ENCODE measurements around the gene ADRB2. TPM values are rescaled to one million over a fixed set of nuclear protein-coding genes. Genes with fewer than 3 reads are reported as not detected.

Gene ADRB2
- total and polyA plus RNA-seq, 2 of the 13 experiments (the other 11 are each of a cell fraction or from before 2014, with no cell fraction given): not detected

- intact Hi-C loops (cut with micrococcal nuclease; ENCODE audit: unreplicated experiment) (no loop called here), in situ Hi-C loops (cut with HindIII; ENCODE audit: extremely low pct_ligation_motif_present, low pct_unique_long_range_greater_than_20kb) (no loop called here)
- no peak for DNase-seq (ENCODE audit: low spot score)
- Histone ChIP-seq H3K4me3 (replicated peaks in 1 of 3; ENCODE audit: insufficient read depth in 1 of 3, low read depth in 2 of 3, low read length in 3 of 3) (no peak overlapping the region), H3K9ac (ENCODE audit: insufficient read depth, low read depth, low read length) (no peak overlapping the region), H4K20me1 (ENCODE audit: insufficient read depth, low read length) (no peaks in the 10 kb centered on the region), H3K36me3 (replicated peaks in 1 of 2; ENCODE audit: control insufficient read depth in 1 of 2, insufficient read depth in 2 of 2, low read length in 2 of 2) (no peaks in the 10 kb centered on the region), H3K4me1 (ENCODE audit: insufficient read depth, low read length) (no peaks in the 10 kb centered on the region), H3K27ac (ENCODE audit: extremely low read length, insufficient read depth, low read length) (no peak overlapping the region), H3K27me3 (ENCODE audit: control insufficient read depth in 1 of 2, insufficient read depth in 2 of 2, low read length in 2 of 2) (no peaks in the 10 kb centered on the region; a peak in 1 of 5 replicates), H3K4me2 (ENCODE audit: low read depth, low read length) (no peak overlapping the region), H3K79me2 (ENCODE audit: insufficient read depth, low read length) (no peaks in the 10 kb centered on the region), H2AFZ (ENCODE audit: low read length) (no peak overlapping the region), H3K9me3 (ENCODE audit: low read length) (no peaks in the 10 kb centered on the region)
- no peak for FAIRE-seq
- TF ChIP-seq THYN1 (CRISPR knock-in tag; IDR thresholded peaks at IDR 0.05; ENCODE audit: borderline replicate concordance, low read depth): no peak
- no peak for TF ChIP-seq ZNF589 (CRISPR knock-in tag; conservative IDR thresholded peaks at IDR 0.05)
- TF ChIP-seq ZNF569 (CRISPR knock-in tag; IDR thresholded peaks at IDR 0.05; ENCODE audit: borderline replicate concordance): no peak
- no peak for TF ChIP-seq ZNF160 (CRISPR knock-in tag; IDR thresholded peaks at IDR 0.05)
- no peak for TF ChIP-seq ZNF660 (CRISPR knock-in tag; IDR thresholded peaks at IDR 0.05; ENCODE audit: borderline replicate concordance, low read depth)
- no peak for TF ChIP-seq RBM22 (optimal IDR thresholded peaks at IDR 0.05; ENCODE audit: low read length)
- 39% methylated on average over 4 of the region's 4 CpGs for WGBS (ENCODE audit: low lambda C conversion rate)
- no peak for ATAC-seq
- ChIA-PET CTCF (ENCODE audit: low intra/inter-chr PET ratio, low total read pairs) (no interaction called here), POLR2A (no interaction called here)
- BruUV-seq (replicated peaks): no TSS peak
These were observed 19.9 kb upstream of the ADRB2 start for GRCh38 chr5:148806520-148806931.

- no TSS peak for BruUV-seq (replicated peaks)
- FAIRE-seq (no peak), DNase-seq (ENCODE audit: low spot score) (no peak), ATAC-seq (no peak)
- no peaks in the 10 kb centered on the region for H3K4me1 ChIP-seq (ENCODE audit: insufficient read depth, low read length)
- ChIA-PET CTCF (ENCODE audit: low intra/inter-chr PET ratio, low total read pairs) (no interaction called here), POLR2A (no interaction called here)
- H3K4me2 ChIP-seq (ENCODE audit: low read depth, low read length): no peak overlapping the region
- TF ChIP-seq CC2D1A (CRISPR knock-in tag; IDR thresholded peaks at IDR 0.05): no peak
- peak; percentile 96 for TF ChIP-seq MAFF (IDR thresholded peaks at IDR 0.05; ENCODE audit: low read depth, low read length)
- TF ChIP-seq MAFK (conservative IDR thresholded peaks at IDR 0.05 in 1 of 2, IDR thresholded peaks at IDR 0.05 in 1 of 2; ENCODE audit: low read length in 2 of 2): peak; percentile 94 to 97
- no peak for TF ChIP-seq MYC (CRISPR knock-in tag; IDR thresholded peaks at IDR 0.05; ENCODE audit: borderline replicate concordance)
- TF ChIP-seq ZNF567 (CRISPR knock-in tag; IDR thresholded peaks at IDR 0.05; ENCODE audit: borderline replicate concordance): no peak
- 0% methylated on average over 2 of the region's 2 CpGs for WGBS (ENCODE audit: low lambda C conversion rate)
- in situ Hi-C loops (cut with HindIII; ENCODE audit: extremely low pct_ligation_motif_present, low pct_unique_long_range_greater_than_20kb) (no loop called here), intact Hi-C loops (cut with micrococcal nuclease; ENCODE audit: unreplicated experiment) (no loop called here)
- H3K27ac ChIP-seq (ENCODE audit: extremely low read length, insufficient read depth, low read length): no peak overlapping the region
- H3K9me3 ChIP-seq (ENCODE audit: low read length): no peaks in the 10 kb centered on the region
- H3K36me3 ChIP-seq (replicated peaks in 1 of 2; ENCODE audit: control insufficient read depth in 1 of 2, insufficient read depth in 2 of 2, low read length in 2 of 2): no peaks in the 10 kb centered on the region
- H4K20me1 ChIP-seq (ENCODE audit: insufficient read depth, low read length): no peaks in the 10 kb centered on the region
- no peak overlapping the region for H3K4me3 ChIP-seq (replicated peaks in 1 of 3; ENCODE audit: insufficient read depth in 1 of 3, low read depth in 2 of 3, low read length in 3 of 3)
- no peak overlapping the region for H2AFZ ChIP-seq (ENCODE audit: low read length)
- no peaks in the 10 kb centered on the region; a peak in 1 of 5 replicates for H3K27me3 ChIP-seq (ENCODE audit: control insufficient read depth in 1 of 2, insufficient read depth in 2 of 2, low read length in 2 of 2)
- no peaks in the 10 kb centered on the region for H3K79me2 ChIP-seq (ENCODE audit: insufficient read depth, low read length)
- no peak overlapping the region for H3K9ac ChIP-seq (ENCODE audit: insufficient read depth, low read depth, low read length)
These were observed 18.6 kb upstream of the ADRB2 start for GRCh38 chr5:148807851-148808250.

Measured in HepG2 (cell line).